PC-3 (cell line): ENCODE data around the gene RAD1. TPM values are rescaled to one million over a fixed set of nuclear protein-coding genes. Genes with fewer than 3 reads are reported as not detected.

ENCODE experiments used
- ATAC-seq: fragments of 200-7000 bp; cut with Tn5 transposase; 2 replicates; pipeline ENCODE4 v1.9.1; 2020; ENCODE audit warnings: mild to moderate bottlenecking, moderate library complexity
- BruUV-seq: library from RNA; stranded (reverse); fragments of 400-500 nt; replicated peaks from 2 replicates; lab custom pipeline; 2021; lab: Mats Ljungman, UMichigan
- CTCF ChIA-PET: fragments of 300-600 bp; sonication (Branson Sonifier 250); formaldehyde crosslinking; loops from one replicate; lab custom pipeline; 2022; ENCODE audit warnings: antibody characterized with exemption; lab: Charles Lee
- POLR2A ChIA-PET: fragments of 300-600 bp; sonication (Branson Sonifier 250); formaldehyde crosslinking; loops from one replicate; lab custom pipeline; 2022; ENCODE audit warnings: antibody characterized with exemption; ENCODE audit not compliant: unreplicated experiment; lab: Charles Lee
- DNase-seq: peaks from one replicate; pipeline ENCODE4 v3.0.0-alpha.2; 2015
- H2AFZ ChIP-seq: fragments of 300-600 bp; sonication (generic); 2 replicates; pipeline ENCODE4 v1.6.0; 2016; ENCODE audit warnings: antibody characterized with exemption, low read length
- H3F3A ChIP-seq: fragments of 300-600 bp; sonication (generic); one replicate; pipeline ENCODE4 v1.6.0; 2017; ENCODE audit warnings: antibody characterized with exemption, low read length, control low read depth, mild to moderate bottlenecking; ENCODE audit not compliant: unreplicated experiment
- H3K27ac ChIP-seq: fragments of 300-600 bp; sonication (generic); 2 replicates; pipeline ENCODE4 v1.5.1; 2016; ENCODE audit warnings: mild to moderate bottlenecking, low read length
- H3K27me3 ChIP-seq: fragments of 300-600 bp; sonication (generic); 2 replicates; pipeline ENCODE4 v1.6.1; 2016; ENCODE audit warnings: low read length, mixed read lengths
- H3K36me3 ChIP-seq: fragments of 300-600 bp; sonication (generic); 2 replicates; pipeline ENCODE4 v1.6.1; 2016; ENCODE audit warnings: low read depth, mixed run types, low read length, mixed read lengths
- H3K4me1 ChIP-seq: fragments of 300-600 bp; sonication (generic); 2 replicates; pipeline ENCODE4 v1.5.1; 2016; ENCODE audit warnings: low read length; ENCODE audit not compliant: insufficient read depth
- H3K4me2 ChIP-seq: fragments of 300-600 bp; sonication (generic); 2 replicates; pipeline ENCODE4 v1.6.0; 2016; ENCODE audit warnings: low read length
- H3K4me3 ChIP-seq: fragments of 300-600 bp; sonication (generic); 2 replicates; pipeline ENCODE4 v1.5.1; 2016; ENCODE audit warnings: mild to moderate bottlenecking, low read length, mixed read lengths
- H3K79me2 ChIP-seq: fragments of 300-600 bp; sonication (generic); 2 replicates; pipeline ENCODE4 v1.6.1; 2017; ENCODE audit warnings: low read length, mixed read lengths
- H3K9ac ChIP-seq: fragments of 300-600 bp; sonication (generic); 2 replicates; pipeline ENCODE4 v1.6.0; 2016; ENCODE audit warnings: mild to moderate bottlenecking, low read length
- H3K9me2 ChIP-seq: fragments of 300-600 bp; sonication (generic); replicated peaks from 2 replicates; pipeline ENCODE4 v1.6.1; 2016; ENCODE audit warnings: mixed run types, low read length, mixed read lengths
- H3K9me3 ChIP-seq: fragments of 300-600 bp; sonication (generic); 2 replicates; pipeline ENCODE4 v1.6.1; 2016; ENCODE audit warnings: low read length, mixed read lengths
- H4K20me1 ChIP-seq: fragments of 300-600 bp; sonication (generic); 2 replicates; pipeline ENCODE4 v1.6.1; 2016; ENCODE audit warnings: low read length, mixed read lengths
- CTCF ChIP-seq: fragments of 300-600 bp; sonication (generic); conservative IDR thresholded peaks from 2 replicates; pipeline ENCODE4 v1.5.1; 2017; ENCODE audit warnings: antibody characterized with exemption, low read depth, mild to moderate bottlenecking, low read length
- EZH2 ChIP-seq: fragments of 300-600 bp; sonication (generic); IDR thresholded peaks from one replicate; pipeline ENCODE4 v1.6.1; 2017; ENCODE audit warnings: antibody characterized with exemption, mild to moderate bottlenecking, low read length; ENCODE audit not compliant: unreplicated experiment
- EZH2phosphoT487 ChIP-seq: fragments of 300-600 bp; sonication (generic); IDR thresholded peaks from 2 replicates; pipeline ENCODE4 v1.6.1; 2018; ENCODE audit warnings: mild to moderate bottlenecking, antibody characterized with exemption, low read length, borderline replicate concordance
- intact Hi-C: fragments of 100-400 bp; cut with micrococcal nuclease; formaldehyde crosslinking; loops from 2 replicates; pipeline ENCODE4 v1.9.0; 2023
- total RNA-seq: library from RNA; depleted of rRNA; stranded (reverse); fragments of >200 nt; gene quantifications from 2 replicates; pipeline ENCODE4 v1.2.3, GENCODE V29; 2014

The RAD1 gene
- total RNA-seq, 1 experiment from 2014 or later = 62.5 TPM

GRCh38 chr5:34897646-34898045, 17.7 kb downstream of the RAD1 start:
- DNase-seq (peak; percentile 37), ATAC-seq (no peak)
- Histone ChIP-seq H3K9ac (no peak overlapping the region), H3K79me2 (no peaks in the 10 kb centered on the region), H3K36me3 (peaks cover 1% of the 10 kb centered on the region; the same call in 1 of the 2 replicates), H4K20me1 (no peaks in the 10 kb centered on the region), H3K27me3 (no peaks in the 10 kb centered on the region), H3K4me2 (no peak overlapping the region), H3F3A (no peaks in the 10 kb centered on the region), H3K9me3 (no peaks in the 10 kb centered on the region), H3K27ac (no peak overlapping the region), H2AFZ (no peak overlapping the region), H3K4me1 (peaks cover 14% of the 10 kb centered on the region), H3K4me3 (no peak overlapping the region), H3K9me2 (no peaks in the 10 kb centered on the region)
- TF ChIP-seq EZH2phosphoT487 = no peak
- no peak for TF ChIP-seq EZH2
- TF ChIP-seq CTCF = no peak
- intact Hi-C loops = loop anchor here (1.0 to 5.0 kb wide), 5 partner anchors 240 to 423 kb away; partner anchors contain the start of gene RAI14
- ChIA-PET CTCF (interaction anchor here (0.6 to 0.9 kb wide), 4 partner anchors 205 to 411 kb away, joined by 3 to 5 read pairs (median 4); no protein-coding TSS in a partner anchor), POLR2A (no interaction called here)
- no TSS peak for BruUV-seq

DNA sequence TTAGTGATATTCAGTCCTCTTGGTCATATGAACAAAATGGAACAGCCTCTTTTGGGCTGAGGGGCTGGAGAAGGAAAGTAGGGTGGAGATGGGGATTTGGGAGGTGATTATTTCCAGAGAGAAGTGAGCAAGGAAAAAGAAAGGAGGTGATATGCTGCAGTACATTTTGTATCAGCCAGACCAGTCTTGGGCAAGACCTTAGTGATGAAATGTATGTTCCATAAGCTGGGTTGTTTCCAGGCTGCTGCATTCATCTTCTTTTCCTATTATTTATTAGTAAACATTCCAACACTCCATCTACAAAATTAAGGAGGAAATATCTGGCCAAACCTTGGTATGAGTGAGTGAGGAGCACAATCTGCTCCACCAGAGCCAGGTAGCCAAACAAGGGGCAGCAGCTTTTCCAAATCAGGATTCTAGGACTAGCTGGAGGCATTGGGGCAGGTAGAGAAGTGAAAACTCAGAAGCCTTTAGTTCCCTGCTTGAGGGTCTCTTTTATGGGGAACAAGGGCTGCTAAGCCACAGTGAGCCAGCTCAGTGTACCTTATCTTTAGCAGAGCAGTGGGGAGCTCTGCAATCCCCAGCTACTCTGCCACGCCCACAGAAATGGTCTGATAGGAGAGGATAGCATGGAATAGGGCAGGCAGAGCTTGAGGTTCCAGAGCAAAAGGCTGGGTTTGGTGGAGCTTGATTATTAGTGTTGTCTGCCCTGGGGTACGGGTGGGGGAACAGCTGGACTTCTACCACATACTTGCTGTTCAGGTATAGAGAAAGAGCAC, 19.5 kb downstream of the RAD1 start:
- Histone ChIP-seq H3K36me3 (no peaks in the 10 kb centered on the region), H3K9ac (no peak overlapping the region), H3K4me1 (peaks cover 14% of the 10 kb centered on the region), H3K27ac (no peak overlapping the region), H3K79me2 (no peaks in the 10 kb centered on the region), H3K4me3 (no peak overlapping the region), H3K9me2 (no peaks in the 10 kb centered on the region), H3K27me3 (no peaks in the 10 kb centered on the region), H4K20me1 (no peaks in the 10 kb centered on the region), H2AFZ (no peak overlapping the region), H3K4me2 (no peak overlapping the region), H3K9me3 (no peaks in the 10 kb centered on the region), H3F3A (no peaks in the 10 kb centered on the region)
- ATAC-seq = no peak
- ChIA-PET POLR2A (interaction anchor here (0.6 kb wide), 1 partner anchor 57 kb away, joined by 3 read pairs; no protein-coding TSS in a partner anchor), CTCF (interaction anchor here (0.6 kb wide), 1 partner anchor 8 kb away, joined by 6 read pairs; no protein-coding TSS in a partner anchor)
- no peak for TF ChIP-seq EZH2
- TF ChIP-seq EZH2phosphoT487 = no peak
- TF ChIP-seq CTCF = no peak
- no peak for DNase-seq
- intact Hi-C loops = loop anchor here (5.0 kb wide), 1 partner anchor 239 kb away; the partner anchor contains the start of gene RAI14
- BruUV-seq = no TSS peak

DNA sequence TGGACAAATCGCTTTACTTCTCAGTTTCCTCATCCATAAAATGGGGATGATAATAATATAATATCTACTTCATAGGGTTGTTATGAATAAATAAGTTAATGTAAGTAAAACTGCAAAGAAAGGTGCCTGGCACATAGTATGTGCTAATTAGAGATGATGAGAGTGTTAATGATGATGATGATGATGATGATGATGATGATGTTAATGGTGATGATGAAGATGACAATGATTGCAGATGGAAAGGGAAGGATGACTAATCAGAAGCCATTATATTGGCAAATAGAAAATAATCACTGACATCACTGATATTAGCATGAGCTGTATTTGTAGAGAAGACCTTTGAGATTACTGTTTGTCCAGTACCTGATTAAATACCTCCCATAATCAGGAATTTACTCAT, 20.6 kb downstream of the RAD1 start:
- CTCF ChIA-PET = no interaction called here
- no peaks in the 10 kb centered on the region for H3K79me2 ChIP-seq
- no peak overlapping the region for H2AFZ ChIP-seq
- no peaks in the 10 kb centered on the region for H3F3A ChIP-seq
- no peaks in the 10 kb centered on the region for H3K36me3 ChIP-seq
- no peak for TF ChIP-seq EZH2phosphoT487
- no peak for TF ChIP-seq EZH2
- TF ChIP-seq CTCF = no peak
- DNase-seq (no peak), ATAC-seq (no peak)
- H3K4me1 ChIP-seq = peaks cover 14% of the 10 kb centered on the region
- H3K9ac ChIP-seq = no peak overlapping the region
- POLR2A ChIA-PET = no interaction called here
- no peaks in the 10 kb centered on the region for H3K9me3 ChIP-seq
- BruUV-seq = no TSS peak
- no peaks in the 10 kb centered on the region for H3K9me2 ChIP-seq
- no peak overlapping the region for H3K4me3 ChIP-seq
- no peaks in the 10 kb centered on the region for H3K27me3 ChIP-seq
- H3K4me2 ChIP-seq = no peak overlapping the region
- no peaks in the 10 kb centered on the region for H4K20me1 ChIP-seq
- intact Hi-C loops = loop anchor here (5.0 kb wide), 1 partner anchor 237 kb away; the partner anchor contains the start of gene RAI14
- H3K27ac ChIP-seq = no peak overlapping the region
